ENCODE data around the gene ZNF106.

GRCh38 chr15:42368096-42368495 lies 122.8 kb downstream of the ZNF106 start:
- TF ChIP-seq CTCF (IDR thresholded peaks at IDR 0.05) (no peak), POLR2A (IDR thresholded peaks at IDR 0.05) (no peak)
